OCI-LY3 (cell line): ENCODE data around the gene JAK2.
A peak's percentile ranks its signal among the peaks of the same experiment; 100 is the strongest.

ENCODE experiments used
- CTCF ChIP-seq: fragments of 200-600, 300-600 bp; sonication (generic); IDR thresholded peaks from 2 replicates; pipeline ENCODE4 v1.5.1; 2014; ENCODE audit warnings: antibody characterized with exemption, low read length, low read depth
- EZH2phosphoT487 ChIP-seq: fragments of 200-600 bp; shearing (Covaris generic); IDR thresholded peaks from 2 replicates; pipeline ENCODE4 v1.6.1; 2018; ENCODE audit warnings: antibody characterized with exemption, mixed run types, low read depth

DNA sequence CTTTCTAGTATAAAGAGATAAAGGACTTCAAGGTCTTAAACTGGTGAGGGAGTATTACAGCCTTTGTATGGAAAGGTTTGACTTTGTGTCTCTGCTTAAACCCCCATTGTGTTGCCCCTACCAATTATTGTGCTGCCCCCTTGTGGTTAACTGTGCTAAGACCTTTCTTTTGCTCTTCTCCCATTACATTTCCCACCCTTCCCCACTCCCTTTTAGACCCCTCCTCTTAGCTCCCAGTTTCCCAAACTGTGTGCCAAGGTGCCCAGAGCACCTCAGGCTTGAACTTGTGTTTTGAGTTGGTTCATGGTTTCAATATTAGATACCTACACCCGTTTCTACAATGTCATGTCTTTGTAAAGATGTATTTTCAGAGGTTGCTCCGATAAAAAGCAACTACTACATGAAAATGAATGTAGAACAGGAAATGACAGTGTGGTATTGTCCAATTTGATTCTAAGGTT is 2.9 kb downstream of the JAK2 start:
- TF ChIP-seq CTCF (peak; percentile 91), EZH2phosphoT487 (no peak)
